ENCODE results near the gene ADM5. TPM values are rescaled to one million over a fixed set of nuclear protein-coding genes. Genes with fewer than 3 reads are reported as not detected.

Gene ADM5
- total RNA-seq, 1 experiment from 2014 or later = 13.5 TPM

DNA sequence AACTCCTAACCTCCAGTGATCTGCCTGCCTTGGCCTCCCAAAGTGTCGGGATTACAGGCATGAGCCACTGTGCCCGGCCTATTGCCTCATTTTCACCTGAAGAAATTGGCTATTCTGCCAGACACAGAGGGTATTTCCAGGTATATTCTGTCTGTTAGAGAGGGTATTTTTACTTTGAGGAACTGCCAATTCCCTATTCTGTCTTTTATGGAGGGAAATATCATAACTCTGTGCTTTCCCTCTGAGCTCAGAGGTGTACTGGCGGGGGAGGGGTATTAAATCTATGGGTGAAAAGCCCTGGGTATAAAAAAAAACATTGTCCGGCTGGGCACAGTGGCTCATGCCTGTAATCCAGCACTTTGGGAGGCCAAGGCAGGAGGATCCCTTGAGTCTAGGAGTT is 48.9 kb downstream of the ADM5 start:
- Histone ChIP-seq H3K27ac (ENCODE audit: insufficient read length, low read depth, low read length) (no peak overlapping the region), H3K4me2 (ENCODE audit: insufficient read depth, insufficient read length, low read length) (no peak overlapping the region), H3T11ph (ENCODE audit: low read length) (no peak overlapping the region), H3K9ac (ENCODE audit: extremely low read depth, insufficient read length, low read length) (no peak overlapping the region), H3K23me2 (ENCODE audit: insufficient read length, low read depth, low read length, poor library complexity, severe bottlenecking) (no peaks in the 10 kb centered on the region), H3K4ac (ENCODE audit: low read depth, low read length) (no peak overlapping the region), H3K9me3 (ENCODE audit: control insufficient read depth, low read depth, low read length) (no peaks in the 10 kb centered on the region), H4K8ac (replicated peaks; ENCODE audit: insufficient read length, low read depth, low read length) (no peak overlapping the region), H4K5ac (ENCODE audit: insufficient read length, low read depth, low read length) (no peak overlapping the region), H2BK20ac (ENCODE audit: low read depth, low read length, poor library complexity, severe bottlenecking) (no peak overlapping the region), H2BK5ac (ENCODE audit: insufficient read length, low read length) (no peak overlapping the region), H2AFZ (ENCODE audit: low read length) (no peak overlapping the region), H3K14ac (ENCODE audit: insufficient read depth, low read length) (no peak overlapping the region), H3K23ac (ENCODE audit: insufficient read length, low read depth, low read length) (no peak overlapping the region), H2BK15ac (ENCODE audit: low read depth, low read length) (no peak overlapping the region), H4K20me1 (ENCODE audit: control insufficient read depth, insufficient read depth, insufficient read length) (no peaks in the 10 kb centered on the region), H3K79me2 (ENCODE audit: insufficient read depth, low read length) (no peaks in the 10 kb centered on the region), H2BK12ac (ENCODE audit: insufficient read length, low read depth, low read length) (no peak overlapping the region), H2BK120ac (ENCODE audit: low read depth, low read length, poor library complexity, severe bottlenecking) (no peak overlapping the region), H4K91ac (ENCODE audit: insufficient read length, low read depth, low read length) (no peak overlapping the region), H3K56ac (ENCODE audit: insufficient read length, low read depth, low read length) (no peak overlapping the region), H3K18ac (ENCODE audit: insufficient read length, low read depth, low read length) (no peak overlapping the region), H3K4me1 (ENCODE audit: insufficient read depth, low read length) (no peaks in the 10 kb centered on the region), H3K27me3 (ENCODE audit: insufficient read depth, low read length) (no peaks in the 10 kb centered on the region), H2AK5ac (ENCODE audit: insufficient read length, low read length) (no peak overlapping the region), H3K79me1 (ENCODE audit: insufficient read depth, low read depth, low read length, poor library complexity, severe bottlenecking) (no peaks in the 10 kb centered on the region)
- H3K4me1 Mint-ChIP-seq = no peaks in the 10 kb centered on the region
- no peaks in the 10 kb centered on the region; the same call in 1 of the 2 replicates for H3K27me3 Mint-ChIP-seq (ENCODE audit: low read depth)
- no peaks in the 10 kb centered on the region for H3K36me3 Mint-ChIP-seq (ENCODE audit: insufficient read depth in 1 of 3, low read depth in 3 of 3)
- no peak overlapping the region for H3K4me3 Mint-ChIP-seq
- H3K9me3 Mint-ChIP-seq = no peaks in the 10 kb centered on the region
- WGBS (ENCODE audit: extremely low coverage, insufficient read length, low lambda C conversion rate) = no CpG with 5 or more reads among the region's 4 CpGs
- no peak overlapping the region for H3K27ac Mint-ChIP-seq
- TF ChIP-seq, protein P1, sequence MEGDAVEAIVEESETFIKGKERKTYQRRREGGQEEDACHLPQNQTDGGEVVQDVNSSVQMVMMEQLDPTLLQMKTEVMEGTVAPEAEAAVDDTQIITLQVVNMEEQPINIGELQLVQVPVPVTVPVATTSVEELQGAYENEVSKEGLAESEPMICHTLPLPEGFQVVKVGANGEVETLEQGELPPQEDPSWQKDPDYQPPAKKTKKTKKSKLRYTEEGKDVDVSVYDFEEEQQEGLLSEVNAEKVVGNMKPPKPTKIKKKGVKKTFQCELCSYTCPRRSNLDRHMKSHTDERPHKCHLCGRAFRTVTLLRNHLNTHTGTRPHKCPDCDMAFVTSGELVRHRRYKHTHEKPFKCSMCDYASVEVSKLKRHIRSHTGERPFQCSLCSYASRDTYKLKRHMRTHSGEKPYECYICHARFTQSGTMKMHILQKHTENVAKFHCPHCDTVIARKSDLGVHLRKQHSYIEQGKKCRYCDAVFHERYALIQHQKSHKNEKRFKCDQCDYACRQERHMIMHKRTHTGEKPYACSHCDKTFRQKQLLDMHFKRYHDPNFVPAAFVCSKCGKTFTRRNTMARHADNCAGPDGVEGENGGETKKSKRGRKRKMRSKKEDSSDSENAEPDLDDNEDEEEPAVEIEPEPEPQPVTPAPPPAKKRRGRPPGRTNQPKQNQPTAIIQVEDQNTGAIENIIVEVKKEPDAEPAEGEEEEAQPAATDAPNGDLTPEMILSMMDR (conservative IDR thresholded peaks at IDR 0.05) = no peak
- DNase-seq = no peak

All from H9 (cell line).